ENCODE measurements around the gene GLCE. TPM values are rescaled to one million over a fixed set of nuclear protein-coding genes. Genes with fewer than 3 reads are reported as not detected.
A peak's percentile ranks its signal among the peaks of the same experiment; 100 is the strongest.

Gene GLCE
- total and polyA plus RNA-seq, 9 of the 15 experiments (the other 6 are each of a cell fraction or from before 2014, with no cell fraction given): 4.6 to 12.3 (median 10.6) TPM

- peaks cover 2 to 20% of the 10 kb centered on the region in 2 experiments; a peak in 3 of 5 replicates for H3K4me1 ChIP-seq (replicated peaks in 1 of 2; ENCODE audit: control insufficient read depth in 2 of 2, insufficient read depth in 2 of 2, low read length in 2 of 2)
- no peaks in the 10 kb centered on the region for H3K9me3 ChIP-seq (replicated peaks; ENCODE audit: control insufficient read depth, insufficient read depth, low read depth, low read length)
- ChIA-PET POLR2A (no interaction called here), CTCF (ENCODE audit: low intra/inter-chr PET ratio) (no interaction called here)
- H3K79me2 ChIP-seq (ENCODE audit: control insufficient read depth, insufficient read depth, low read length): no peaks in the 10 kb centered on the region
- peak in 1 of 2 experiments; percentile 55; a peak in 2 of 4 replicates for TF ChIP-seq MAZ (CRISPR knock-in tag; conservative IDR thresholded peaks at IDR 0.05 in 1 of 2, IDR thresholded peaks at IDR 0.05 in 1 of 2)
- TF ChIP-seq TFAP4 (CRISPR knock-in tag; IDR thresholded peaks at IDR 0.05; ENCODE audit: borderline replicate concordance): no peak
- ATAC-seq (peak; percentile 38; the same call in 1 of the 3 replicates), FAIRE-seq (no peak), DNase-seq (ENCODE audit: extremely low read depth in 1 of 4, low spot score in 3 of 4) (peak in 2 of 4 experiments; percentile 8 to 11)
- H3K36me3 ChIP-seq (ENCODE audit: control insufficient read depth, insufficient read depth, low read length): no peaks in the 10 kb centered on the region
- 3% methylated on average over 7 of the region's 7 CpGs for WGBS (ENCODE audit: insufficient coverage, low coverage, missing lambda C conversion rate)
- intact Hi-C loops (cut with micrococcal nuclease) (no loop called here), in situ Hi-C loops (cut with MboI) (no loop called here)
- H3K4me2 ChIP-seq (ENCODE audit: insufficient read depth, low read length): no peak overlapping the region
- BruUV-seq (replicated peaks): no TSS peak
- no peak overlapping the region for H2AFZ ChIP-seq (ENCODE audit: low read depth, low read length)
- H3K27me3 ChIP-seq (ENCODE audit: control insufficient read depth in 2 of 2, insufficient read depth in 2 of 2, low read length in 2 of 2): peaks cover 26 to 46% of the 10 kb centered on the region in 2 experiments
- peaks cover 5% of the 10 kb centered on the region; the same call in 1 of the 2 replicates for H4K20me1 ChIP-seq (replicated peaks; ENCODE audit: control insufficient read depth, insufficient read depth, low read length)
- no peak overlapping the region for H3K27ac ChIP-seq (ENCODE audit: extremely low read depth, low read depth, low read length)
- no peak overlapping the region for H3K9ac ChIP-seq (ENCODE audit: insufficient read depth in 1 of 2, low read depth in 2 of 2, low read length in 2 of 2)
- H3K9me1 ChIP-seq (ENCODE audit: control insufficient read depth, insufficient read depth, low read length): no peaks in the 10 kb centered on the region
- no peak overlapping the region for H3K4me3 ChIP-seq
Observed at GRCh38 chr15:69117431-69117871, 43.0 kb upstream of the GLCE start.

DNA sequence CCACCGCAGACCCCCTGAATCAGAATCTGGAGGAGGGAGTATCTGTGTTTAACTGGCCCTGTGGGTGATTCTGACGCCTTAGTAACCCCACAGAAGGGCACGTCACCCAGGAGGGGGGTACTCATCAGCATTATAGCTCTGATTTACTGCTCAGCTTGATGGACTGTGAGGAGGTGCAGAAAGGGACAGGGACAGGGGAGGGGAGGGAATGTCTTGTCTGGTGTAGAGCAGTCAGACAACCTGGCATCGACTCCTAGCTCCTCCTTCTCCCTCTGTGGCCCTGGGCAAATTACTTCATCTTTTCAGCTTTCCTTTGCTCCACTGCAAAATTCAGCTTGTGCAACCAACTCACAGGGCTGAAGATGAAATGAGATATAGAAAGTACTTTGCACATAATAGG is 42.3 kb upstream of the GLCE start:
- intact Hi-C loops (cut with micrococcal nuclease) (no loop called here), in situ Hi-C loops (cut with MboI) (no loop called here)
- BruUV-seq (replicated peaks): no TSS peak
- Histone ChIP-seq H3K9me1 (ENCODE audit: control insufficient read depth, insufficient read depth, low read length) (no peaks in the 10 kb centered on the region), H3K9me3 (replicated peaks; ENCODE audit: control insufficient read depth, insufficient read depth, low read depth, low read length) (no peaks in the 10 kb centered on the region), H3K79me2 (ENCODE audit: control insufficient read depth, insufficient read depth, low read length) (no peaks in the 10 kb centered on the region), H3K4me1 (replicated peaks in 1 of 2; ENCODE audit: control insufficient read depth in 2 of 2, insufficient read depth in 2 of 2, low read length in 2 of 2) (peaks cover 2 to 20% of the 10 kb centered on the region in 2 experiments; a peak in 3 of 5 replicates), H3K4me2 (ENCODE audit: insufficient read depth, low read length) (no peak overlapping the region), H3K4me3 (no peak overlapping the region), H3K27ac (ENCODE audit: extremely low read depth, low read depth, low read length) (no peak overlapping the region), H3K9ac (ENCODE audit: insufficient read depth in 1 of 2, low read depth in 2 of 2, low read length in 2 of 2) (no peak overlapping the region), H2AFZ (ENCODE audit: low read depth, low read length) (no peak overlapping the region), H3K36me3 (ENCODE audit: control insufficient read depth, insufficient read depth, low read length) (no peaks in the 10 kb centered on the region), H4K20me1 (replicated peaks; ENCODE audit: control insufficient read depth, insufficient read depth, low read length) (peaks cover 5% of the 10 kb centered on the region; the same call in 1 of the 2 replicates), H3K27me3 (ENCODE audit: control insufficient read depth in 2 of 2, insufficient read depth in 2 of 2, low read length in 2 of 2) (peaks cover 26 to 43% of the 10 kb centered on the region in 2 experiments)
- ATAC-seq (no peak), FAIRE-seq (no peak), DNase-seq (ENCODE audit: extremely low read depth in 1 of 4, low spot score in 3 of 4) (no peak)
- ChIA-PET POLR2A (no interaction called here), CTCF (ENCODE audit: low intra/inter-chr PET ratio) (no interaction called here)
- 5% methylated on average over 4 of the region's 4 CpGs for WGBS (ENCODE audit: insufficient coverage, low coverage, missing lambda C conversion rate)
- no peak for TF ChIP-seq DLX4 (CRISPR knock-in tag; IDR thresholded peaks at IDR 0.05)
- TF ChIP-seq SMARCA5 (IDR thresholded peaks at IDR 0.05): no peak
- no peak for TF ChIP-seq SNIP1 (IDR thresholded peaks at IDR 0.05; ENCODE audit: low read depth)
